ENCODE results near the gene SH2B3.

SH2B3 gene

GRCh38 chr12:111361073-111361716 is 44.5 kb upstream of the SH2B3 start:
- Histone ChIP-seq H3K4me2 (ENCODE audit: insufficient read depth, low read length, poor library complexity, severe bottlenecking) (no peak overlapping the region), H2BK15ac (ENCODE audit: low read length) (no peak overlapping the region), H2AFZ (ENCODE audit: low read length) (no peak overlapping the region), H3K27me3 (ENCODE audit: control insufficient read depth in 3 of 3, insufficient read depth in 3 of 3, low read depth in 1 of 3, low read length in 3 of 3) (no peaks in the 10 kb centered on the region), H3K9me3 (replicated peaks in 1 of 2; ENCODE audit: control insufficient read depth in 2 of 2, insufficient read depth in 1 of 2, low read depth in 1 of 2, low read length in 2 of 2) (no peaks in the 10 kb centered on the region), H2BK12ac (ENCODE audit: low read length) (no peak overlapping the region), H2BK5ac (ENCODE audit: low read length) (no peak overlapping the region), H3K4ac (ENCODE audit: low read length) (no peak overlapping the region), H3K36me3 (replicated peaks in 1 of 2; ENCODE audit: control insufficient read depth in 2 of 2, insufficient read depth in 2 of 2, low read length in 2 of 2) (peaks cover 21 to 31% of the 10 kb centered on the region in 2 donors), H3K18ac (ENCODE audit: low read length) (no peak overlapping the region), H3K27ac (replicated peaks; ENCODE audit: low read length) (no peak overlapping the region), H2BK120ac (ENCODE audit: low read depth, low read length) (no peak overlapping the region), H2AK5ac (ENCODE audit: low read depth, low read length) (no peak overlapping the region), H3K79me1 (ENCODE audit: low read depth, low read length) (peaks cover 1% of the 10 kb centered on the region), H3K23ac (ENCODE audit: low read depth, low read length, poor library complexity) (no peak overlapping the region), H3K9ac (ENCODE audit: low read depth, low read length, poor library complexity) (no peak overlapping the region), H4K8ac (ENCODE audit: low read depth, low read length) (no peak overlapping the region), H3K4me1 (ENCODE audit: control insufficient read depth in 2 of 2, insufficient read depth in 1 of 2, low read depth in 1 of 2, low read length in 2 of 2) (no peaks in the 10 kb centered on the region), H3K14ac (ENCODE audit: low read length) (no peak overlapping the region), H4K91ac (ENCODE audit: low read depth, low read length, poor library complexity) (no peak overlapping the region), H3K4me3 (ENCODE audit: low read length in 2 of 2) (no peak overlapping the region)
- no CpG with 5 or more reads among the region's 13 CpGs for WGBS, 2 donors (ENCODE audit: extremely low coverage in 2 of 2, insufficient read length in 2 of 2, insufficient replicate concordance in 1 of 2)
- DNase-seq (ENCODE audit: low spot score): no peak

- H4K8ac ChIP-seq (ENCODE audit: low read depth, low read length): peak overlapping the region; percentile 48
- no peaks in the 10 kb centered on the region for H3K4me1 ChIP-seq (ENCODE audit: control insufficient read depth in 2 of 2, insufficient read depth in 1 of 2, low read depth in 1 of 2, low read length in 2 of 2)
- no peak overlapping the region for H2BK5ac ChIP-seq (ENCODE audit: low read length)
- no peak overlapping the region for H2BK12ac ChIP-seq (ENCODE audit: low read length)
- H3K27ac ChIP-seq (replicated peaks; ENCODE audit: low read length): no peak overlapping the region
- H3K9ac ChIP-seq (ENCODE audit: low read depth, low read length, poor library complexity): no peak overlapping the region
- H3K14ac ChIP-seq (ENCODE audit: low read length): peak overlapping the region; percentile 76
- WGBS, 2 donors (ENCODE audit: extremely low coverage in 2 of 2, insufficient read length in 2 of 2, insufficient replicate concordance in 1 of 2): no CpG with 5 or more reads among the region's 18 CpGs
- peak overlapping the region; percentile 36 for H2BK120ac ChIP-seq (ENCODE audit: low read depth, low read length)
- H2AFZ ChIP-seq (ENCODE audit: low read length): no peak overlapping the region
- H3K79me1 ChIP-seq (ENCODE audit: low read depth, low read length): peaks cover 1% of the 10 kb centered on the region
- H3K36me3 ChIP-seq (replicated peaks in 1 of 2; ENCODE audit: control insufficient read depth in 2 of 2, insufficient read depth in 2 of 2, low read length in 2 of 2): peaks cover 21 to 34% of the 10 kb centered on the region in 2 donors
- no peak overlapping the region for H3K4me2 ChIP-seq (ENCODE audit: insufficient read depth, low read length, poor library complexity, severe bottlenecking)
- no peak overlapping the region for H3K23ac ChIP-seq (ENCODE audit: low read depth, low read length, poor library complexity)
- H4K91ac ChIP-seq (ENCODE audit: low read depth, low read length, poor library complexity): no peak overlapping the region
- no peak overlapping the region for H3K4ac ChIP-seq (ENCODE audit: low read length)
- H3K18ac ChIP-seq (ENCODE audit: low read length): no peak overlapping the region
- H3K27me3 ChIP-seq (ENCODE audit: control insufficient read depth in 3 of 3, insufficient read depth in 3 of 3, low read depth in 1 of 3, low read length in 3 of 3): no peaks in the 10 kb centered on the region
- no peak for DNase-seq (ENCODE audit: low spot score)
- H3K4me3 ChIP-seq (ENCODE audit: low read length in 2 of 2): no peak overlapping the region
- H3K9me3 ChIP-seq (replicated peaks in 1 of 2; ENCODE audit: control insufficient read depth in 2 of 2, insufficient read depth in 1 of 2, low read depth in 1 of 2, low read length in 2 of 2): no peaks in the 10 kb centered on the region
- no peak overlapping the region for H2BK15ac ChIP-seq (ENCODE audit: low read length)
- H2AK5ac ChIP-seq (ENCODE audit: low read depth, low read length): peak overlapping the region; percentile 47
Measured at GRCh38 chr12:111361717-111362576, 43.8 kb upstream of the SH2B3 start.

- H3K14ac ChIP-seq (ENCODE audit: low read length): no peak overlapping the region
- H3K36me3 ChIP-seq (replicated peaks in 1 of 2; ENCODE audit: control insufficient read depth in 2 of 2, insufficient read depth in 2 of 2, low read length in 2 of 2): peaks cover 21 to 34% of the 10 kb centered on the region in 2 donors
- no peak overlapping the region for H3K4ac ChIP-seq (ENCODE audit: low read length)
- peak overlapping the region; percentile 59 for H3K23ac ChIP-seq (ENCODE audit: low read depth, low read length, poor library complexity)
- H2BK5ac ChIP-seq (ENCODE audit: low read length): no peak overlapping the region
- no peak overlapping the region for H3K4me3 ChIP-seq (ENCODE audit: low read length in 2 of 2)
- peaks cover 4 to 5% of the 10 kb centered on the region in 2 donors for H3K4me1 ChIP-seq (ENCODE audit: control insufficient read depth in 2 of 2, insufficient read depth in 1 of 2, low read depth in 1 of 2, low read length in 2 of 2)
- no CpG with 5 or more reads among the region's 59 CpGs for WGBS, 2 donors (ENCODE audit: extremely low coverage in 2 of 2, insufficient read length in 2 of 2, insufficient replicate concordance in 1 of 2)
- H3K4me2 ChIP-seq (ENCODE audit: insufficient read depth, low read length, poor library complexity, severe bottlenecking): no peak overlapping the region
- no peak overlapping the region for H3K9ac ChIP-seq (ENCODE audit: low read depth, low read length, poor library complexity)
- H3K18ac ChIP-seq (ENCODE audit: low read length): no peak overlapping the region
- H4K8ac ChIP-seq (ENCODE audit: low read depth, low read length): no peak overlapping the region
- no peaks in the 10 kb centered on the region for H3K27me3 ChIP-seq (ENCODE audit: control insufficient read depth in 3 of 3, insufficient read depth in 3 of 3, low read depth in 1 of 3, low read length in 3 of 3)
- H2BK12ac ChIP-seq (ENCODE audit: low read length): peak overlapping the region; percentile 16
- no peak overlapping the region for H2AK5ac ChIP-seq (ENCODE audit: low read depth, low read length)
- no peak overlapping the region for H2BK15ac ChIP-seq (ENCODE audit: low read length)
- H3K9me3 ChIP-seq (replicated peaks in 1 of 2; ENCODE audit: control insufficient read depth in 2 of 2, insufficient read depth in 1 of 2, low read depth in 1 of 2, low read length in 2 of 2): no peaks in the 10 kb centered on the region
- H3K79me1 ChIP-seq (ENCODE audit: low read depth, low read length): peaks cover 3% of the 10 kb centered on the region
- H3K27ac ChIP-seq (replicated peaks; ENCODE audit: low read length): no peak overlapping the region
- no peak for DNase-seq (ENCODE audit: low spot score)
- no peak overlapping the region for H2BK120ac ChIP-seq (ENCODE audit: low read depth, low read length)
- no peak overlapping the region for H4K91ac ChIP-seq (ENCODE audit: low read depth, low read length, poor library complexity)
- no peak overlapping the region for H2AFZ ChIP-seq (ENCODE audit: low read length)
Measured at GRCh38 chr12:111362687-111363475, 42.8 kb upstream of the SH2B3 start.

All from neuronal stem cell (in vitro differentiated cells).